Measurements from ENCODE around the gene TNIK. TPM values are rescaled to one million over a fixed set of nuclear protein-coding genes. Genes with fewer than 3 reads are reported as not detected.

The TNIK gene
- total RNA-seq, 1 experiment from 2014 or later: 0.47 TPM

GRCh38 chr3:171163101-171164066, 296.8 kb downstream of the TNIK start:
- DNase-seq (ENCODE audit: low read depth in 1 of 2, low spot score in 2 of 2): no peak
- H3K27me3 ChIP-seq (replicated peaks): no peaks in the 10 kb centered on the region
- no peaks in the 10 kb centered on the region for H3K4me1 ChIP-seq (replicated peaks)
- H3K4me3 ChIP-seq: no peak overlapping the region
- H3K36me3 ChIP-seq: no peaks in the 10 kb centered on the region
- H3K27ac ChIP-seq: no peak overlapping the region
- H3K9me3 ChIP-seq (replicated peaks): no peaks in the 10 kb centered on the region

GRCh38 chr3:171160325-171160724, 299.9 kb downstream of the TNIK start:
- Histone ChIP-seq H3K36me3 (no peaks in the 10 kb centered on the region), H3K27me3 (replicated peaks) (no peaks in the 10 kb centered on the region), H3K27ac (no peak overlapping the region), H3K4me1 (replicated peaks) (no peaks in the 10 kb centered on the region), H3K9me3 (replicated peaks) (no peaks in the 10 kb centered on the region), H3K4me3 (no peak overlapping the region)
- DNase-seq (ENCODE audit: low read depth in 1 of 2, low spot score in 2 of 2): no peak

- no peaks in the 10 kb centered on the region for H3K27me3 ChIP-seq (replicated peaks)
- no peaks in the 10 kb centered on the region for H3K36me3 ChIP-seq
- H3K27ac ChIP-seq: no peak overlapping the region
- H3K9me3 ChIP-seq (replicated peaks): no peaks in the 10 kb centered on the region
- DNase-seq (ENCODE audit: low read depth in 1 of 2, low spot score in 2 of 2): no peak
- H3K4me1 ChIP-seq (replicated peaks): no peaks in the 10 kb centered on the region
- no peak overlapping the region for H3K4me3 ChIP-seq
Measured at GRCh38 chr3:171159822-171160157, 300.4 kb downstream of the TNIK start.

- H3K36me3 ChIP-seq: no peaks in the 10 kb centered on the region
- H3K9me3 ChIP-seq (replicated peaks): no peaks in the 10 kb centered on the region
- no peak overlapping the region for H3K4me3 ChIP-seq
- no peaks in the 10 kb centered on the region for H3K27me3 ChIP-seq (replicated peaks)
- H3K4me1 ChIP-seq (replicated peaks): no peaks in the 10 kb centered on the region
- no peak overlapping the region for H3K27ac ChIP-seq
- DNase-seq (ENCODE audit: low read depth in 1 of 2, low spot score in 2 of 2): no peak
Measured at GRCh38 chr3:171159024-171159821, 301.0 kb downstream of the TNIK start.

- H3K4me3 ChIP-seq: no peak overlapping the region
- H3K27me3 ChIP-seq (replicated peaks): no peaks in the 10 kb centered on the region
- H3K36me3 ChIP-seq: no peaks in the 10 kb centered on the region
- no peak for DNase-seq (ENCODE audit: low read depth in 1 of 2, low spot score in 2 of 2)
- no peaks in the 10 kb centered on the region for H3K4me1 ChIP-seq (replicated peaks)
- no peaks in the 10 kb centered on the region for H3K9me3 ChIP-seq (replicated peaks)
- no peak overlapping the region for H3K27ac ChIP-seq
Measured at GRCh38 chr3:171157980-171158379, 302.2 kb downstream of the TNIK start.

- Histone ChIP-seq H3K27me3 (replicated peaks) (no peaks in the 10 kb centered on the region), H3K4me3 (no peak overlapping the region), H3K4me1 (replicated peaks) (no peaks in the 10 kb centered on the region), H3K9me3 (replicated peaks) (no peaks in the 10 kb centered on the region), H3K27ac (no peak overlapping the region), H3K36me3 (no peaks in the 10 kb centered on the region)
- no peak for DNase-seq (ENCODE audit: low read depth in 1 of 2, low spot score in 2 of 2)
Measured at GRCh38 chr3:171157286-171157685, 302.9 kb downstream of the TNIK start.

- H3K4me1 ChIP-seq (replicated peaks): no peaks in the 10 kb centered on the region
- no peak overlapping the region for H3K4me3 ChIP-seq
- DNase-seq (ENCODE audit: low read depth in 1 of 2, low spot score in 2 of 2): no peak
- no peaks in the 10 kb centered on the region for H3K27me3 ChIP-seq (replicated peaks)
- H3K27ac ChIP-seq: no peak overlapping the region
- no peaks in the 10 kb centered on the region for H3K9me3 ChIP-seq (replicated peaks)
- no peaks in the 10 kb centered on the region for H3K36me3 ChIP-seq
Measured at GRCh38 chr3:171156401-171157010, 303.7 kb downstream of the TNIK start.

- no peak overlapping the region for H3K4me3 ChIP-seq
- H3K9me3 ChIP-seq (replicated peaks): no peaks in the 10 kb centered on the region
- DNase-seq (ENCODE audit: low read depth in 1 of 2, low spot score in 2 of 2): no peak
- no peak overlapping the region for H3K27ac ChIP-seq
- no peaks in the 10 kb centered on the region for H3K27me3 ChIP-seq (replicated peaks)
- no peaks in the 10 kb centered on the region for H3K36me3 ChIP-seq
- no peaks in the 10 kb centered on the region for H3K4me1 ChIP-seq (replicated peaks)
Measured at GRCh38 chr3:171155122-171155700, 305.0 kb downstream of the TNIK start.

- no peaks in the 10 kb centered on the region for H3K4me1 ChIP-seq (replicated peaks)
- H3K36me3 ChIP-seq: no peaks in the 10 kb centered on the region
- H3K4me3 ChIP-seq: no peak overlapping the region
- H3K9me3 ChIP-seq (replicated peaks): no peaks in the 10 kb centered on the region
- DNase-seq (ENCODE audit: low read depth in 1 of 2, low spot score in 2 of 2): no peak
- no peak overlapping the region for H3K27ac ChIP-seq
- no peaks in the 10 kb centered on the region for H3K27me3 ChIP-seq (replicated peaks)
Measured at GRCh38 chr3:171150945-171151344, 309.3 kb downstream of the TNIK start.

- H3K4me3 ChIP-seq: no peak overlapping the region
- H3K36me3 ChIP-seq: no peaks in the 10 kb centered on the region
- H3K9me3 ChIP-seq (replicated peaks): no peaks in the 10 kb centered on the region
- H3K27me3 ChIP-seq (replicated peaks): no peaks in the 10 kb centered on the region
- no peak overlapping the region for H3K27ac ChIP-seq
- DNase-seq (ENCODE audit: low read depth in 1 of 2, low spot score in 2 of 2): no peak
- H3K4me1 ChIP-seq (replicated peaks): no peaks in the 10 kb centered on the region
Measured at GRCh38 chr3:171149526-171150116, 310.6 kb downstream of the TNIK start.

- no peak for DNase-seq (ENCODE audit: low read depth in 1 of 2, low spot score in 2 of 2)
- Histone ChIP-seq H3K36me3 (no peaks in the 10 kb centered on the region), H3K9me3 (replicated peaks) (no peaks in the 10 kb centered on the region), H3K4me1 (replicated peaks) (no peaks in the 10 kb centered on the region), H3K27me3 (replicated peaks) (no peaks in the 10 kb centered on the region), H3K27ac (no peak overlapping the region), H3K4me3 (no peak overlapping the region)
Measured at GRCh38 chr3:171145798-171146197, 314.4 kb downstream of the TNIK start.

GRCh38 chr3:171142985-171143384, 317.2 kb downstream of the TNIK start:
- DNase-seq (ENCODE audit: low read depth in 1 of 2, low spot score in 2 of 2): no peak
- H3K27me3 ChIP-seq (replicated peaks): no peaks in the 10 kb centered on the region
- no peak overlapping the region for H3K4me3 ChIP-seq
- H3K36me3 ChIP-seq: no peaks in the 10 kb centered on the region
- H3K27ac ChIP-seq: no peak overlapping the region
- no peaks in the 10 kb centered on the region for H3K9me3 ChIP-seq (replicated peaks)
- H3K4me1 ChIP-seq (replicated peaks): no peaks in the 10 kb centered on the region

- Histone ChIP-seq H3K27ac (no peak overlapping the region), H3K9me3 (replicated peaks) (no peaks in the 10 kb centered on the region), H3K4me3 (no peak overlapping the region), H3K4me1 (replicated peaks) (no peaks in the 10 kb centered on the region), H3K36me3 (no peaks in the 10 kb centered on the region), H3K27me3 (replicated peaks) (no peaks in the 10 kb centered on the region)
- DNase-seq (ENCODE audit: low read depth in 1 of 2, low spot score in 2 of 2): no peak
Measured at GRCh38 chr3:171140246-171140645, 320.0 kb downstream of the TNIK start.

Data from SJSA1 (cell line).